ENCODE results near the gene MBD2.

DNA sequence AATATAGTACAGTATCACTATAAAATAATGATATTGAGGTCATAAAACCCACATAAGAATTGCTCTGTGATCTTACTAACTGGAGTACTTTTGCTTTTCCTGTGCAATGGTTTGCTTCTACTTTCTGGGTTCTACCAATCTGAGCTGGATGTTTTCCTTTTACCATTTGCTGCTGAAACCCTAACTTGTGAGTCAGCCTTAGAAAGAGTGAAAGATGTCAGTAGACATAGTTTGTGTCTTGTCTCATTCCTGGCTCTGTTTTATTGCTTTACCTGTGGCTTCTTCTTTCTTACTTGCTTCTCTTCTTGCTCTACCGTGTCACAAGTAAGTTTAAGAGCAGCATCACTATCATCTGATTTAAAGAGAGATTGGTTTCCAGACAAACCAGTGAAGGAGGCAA, 61.0 kb downstream of the MBD2 start:
- TF ChIP-seq CTCF (IDR thresholded peaks at IDR 0.05; ENCODE audit: low read depth, low read length) (no peak), POLR2A (IDR thresholded peaks at IDR 0.05; ENCODE audit: extremely low read depth, insufficient read length) (no peak), MYC (IDR thresholded peaks at IDR 0.05; ENCODE audit: low read depth, low read length) (no peak), MAX (IDR thresholded peaks at IDR 0.05; ENCODE audit: low read depth, low read length) (no peak)

All from NB4 (cell line).